ENCODE data around the gene TCF4. TPM values are rescaled to one million over a fixed set of nuclear protein-coding genes. Genes with fewer than 3 reads are reported as not detected.

TCF4 gene
- total RNA-seq, 2 experiments from 2014 or later, result 75.9 to 76.0 TPM

DNA sequence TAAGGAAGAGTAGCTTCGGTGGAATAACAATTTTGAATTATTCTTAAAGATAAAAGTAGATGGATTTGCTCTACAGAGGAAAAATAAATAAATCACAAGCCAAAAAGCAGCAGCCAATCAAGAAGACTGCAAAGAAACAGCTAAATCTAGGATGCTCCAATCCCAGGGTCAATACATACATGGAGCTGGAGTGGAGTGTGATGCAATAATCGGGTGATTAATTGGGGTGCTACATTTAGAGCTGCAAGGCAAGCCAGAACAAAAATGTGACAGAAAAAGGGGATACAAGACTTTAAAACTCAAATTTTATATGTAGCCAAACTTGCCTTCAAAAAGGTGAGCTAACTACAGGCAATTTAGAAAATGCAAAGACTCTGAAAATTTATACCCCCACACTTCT is 215.8 kb downstream of the TCF4 start:
- Histone ChIP-seq H3K27ac (ENCODE audit: low read depth, low read length, poor library complexity, severe bottlenecking) (no peak overlapping the region), H3K4me2 (ENCODE audit: low read length) (no peak overlapping the region), H3K4me1 (ENCODE audit: insufficient read depth, low read length, poor library complexity, severe bottlenecking) (no peaks in the 10 kb centered on the region), H2AFZ (ENCODE audit: low read length) (no peak overlapping the region), H3K36me3 (ENCODE audit: insufficient read depth, low read length) (peaks cover 9% of the 10 kb centered on the region), H3K9me3 (ENCODE audit: low read length) (no peaks in the 10 kb centered on the region), H3K9me2 (ENCODE audit: insufficient read depth, low read length) (no peaks in the 10 kb centered on the region), H4K20me1 (ENCODE audit: insufficient read depth, low read length) (no peaks in the 10 kb centered on the region), H3K79me2 (ENCODE audit: insufficient read depth, low read depth, low read length) (peaks cover 21% of the 10 kb centered on the region), H3K4me3 (ENCODE audit: low read depth, low read length, poor library complexity, severe bottlenecking) (no peak overlapping the region)
- no peak for DNase-seq (ENCODE audit: low spot score)
- BruUV-seq (replicated peaks), result no TSS peak
- POLR2A ChIA-PET, result interaction anchor here (0.5 to 1.2 kb wide), 2 partner anchors 10 to 20 kb away, joined by 3 to 4 read pairs; no protein-coding TSS in a partner anchor
- intact Hi-C loops (cut with micrococcal nuclease; ENCODE audit: unreplicated experiment), result no loop called here
- CTCF ChIA-PET (ENCODE audit: unreplicated experiment), result no interaction called here
- TF ChIP-seq, protein P1, sequence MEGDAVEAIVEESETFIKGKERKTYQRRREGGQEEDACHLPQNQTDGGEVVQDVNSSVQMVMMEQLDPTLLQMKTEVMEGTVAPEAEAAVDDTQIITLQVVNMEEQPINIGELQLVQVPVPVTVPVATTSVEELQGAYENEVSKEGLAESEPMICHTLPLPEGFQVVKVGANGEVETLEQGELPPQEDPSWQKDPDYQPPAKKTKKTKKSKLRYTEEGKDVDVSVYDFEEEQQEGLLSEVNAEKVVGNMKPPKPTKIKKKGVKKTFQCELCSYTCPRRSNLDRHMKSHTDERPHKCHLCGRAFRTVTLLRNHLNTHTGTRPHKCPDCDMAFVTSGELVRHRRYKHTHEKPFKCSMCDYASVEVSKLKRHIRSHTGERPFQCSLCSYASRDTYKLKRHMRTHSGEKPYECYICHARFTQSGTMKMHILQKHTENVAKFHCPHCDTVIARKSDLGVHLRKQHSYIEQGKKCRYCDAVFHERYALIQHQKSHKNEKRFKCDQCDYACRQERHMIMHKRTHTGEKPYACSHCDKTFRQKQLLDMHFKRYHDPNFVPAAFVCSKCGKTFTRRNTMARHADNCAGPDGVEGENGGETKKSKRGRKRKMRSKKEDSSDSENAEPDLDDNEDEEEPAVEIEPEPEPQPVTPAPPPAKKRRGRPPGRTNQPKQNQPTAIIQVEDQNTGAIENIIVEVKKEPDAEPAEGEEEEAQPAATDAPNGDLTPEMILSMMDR (conservative IDR thresholded peaks at IDR 0.05; ENCODE audit: low read length), result no peak
- TF ChIP-seq EZH2phosphoT487 (IDR thresholded peaks at IDR 0.05; ENCODE audit: borderline replicate concordance, low read depth, low read length), result no peak

DNA sequence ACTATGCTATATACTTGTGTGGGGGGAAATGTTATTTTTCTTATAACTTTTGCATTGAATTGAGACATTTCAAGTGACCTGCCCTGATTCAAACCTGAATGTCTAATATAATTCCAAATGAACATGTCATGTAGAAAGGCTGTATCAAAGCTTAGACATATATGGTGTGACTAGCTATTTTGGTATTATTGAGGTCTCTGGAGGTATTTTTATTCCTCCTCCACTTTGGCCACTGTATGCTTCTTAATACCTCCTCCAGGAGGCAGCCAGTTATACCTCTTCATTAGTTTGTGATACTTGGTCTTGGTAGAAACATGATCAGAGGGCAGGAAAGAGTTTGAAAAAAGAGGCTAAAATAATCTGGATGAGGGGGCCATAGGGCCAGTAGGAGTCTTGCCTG is 217.1 kb downstream of the TCF4 start:
- H2AFZ ChIP-seq (ENCODE audit: low read length), result no peak overlapping the region
- H3K27ac ChIP-seq (ENCODE audit: low read depth, low read length, poor library complexity, severe bottlenecking), result no peak overlapping the region
- ChIA-PET CTCF (ENCODE audit: unreplicated experiment) (no interaction called here), POLR2A (no interaction called here)
- intact Hi-C loops (cut with micrococcal nuclease; ENCODE audit: unreplicated experiment), result no loop called here
- BruUV-seq (replicated peaks), result no TSS peak
- no peaks in the 10 kb centered on the region for H3K4me1 ChIP-seq (ENCODE audit: insufficient read depth, low read length, poor library complexity, severe bottlenecking)
- H3K36me3 ChIP-seq (ENCODE audit: insufficient read depth, low read length), result peaks cover 7% of the 10 kb centered on the region
- H3K79me2 ChIP-seq (ENCODE audit: insufficient read depth, low read depth, low read length), result peaks cover 20% of the 10 kb centered on the region
- H3K9me3 ChIP-seq (ENCODE audit: low read length), result no peaks in the 10 kb centered on the region
- no peak for DNase-seq (ENCODE audit: low spot score)
- no peak overlapping the region for H3K4me3 ChIP-seq (ENCODE audit: low read depth, low read length, poor library complexity, severe bottlenecking)
- H3K4me2 ChIP-seq (ENCODE audit: low read length), result no peak overlapping the region
- no peak for TF ChIP-seq EZH2phosphoT487 (IDR thresholded peaks at IDR 0.05; ENCODE audit: borderline replicate concordance, low read depth, low read length)
- TF ChIP-seq, protein P1 (conservative IDR thresholded peaks at IDR 0.05; ENCODE audit: low read length), result no peak
- H3K9me2 ChIP-seq (ENCODE audit: insufficient read depth, low read length), result no peaks in the 10 kb centered on the region
- H4K20me1 ChIP-seq (ENCODE audit: insufficient read depth, low read length), result no peaks in the 10 kb centered on the region

GRCh38 chr18:55369346-55369745 is 218.6 kb downstream of the TCF4 start:
- DNase-seq (ENCODE audit: low spot score), result no peak
- CTCF ChIA-PET (ENCODE audit: unreplicated experiment), result interaction anchor here (0.6 kb wide), 1 partner anchor 769 kb away, joined by 3 read pairs; no protein-coding TSS in a partner anchor
- Histone ChIP-seq H3K4me3 (ENCODE audit: low read depth, low read length, poor library complexity, severe bottlenecking) (no peak overlapping the region), H3K9me2 (ENCODE audit: insufficient read depth, low read length) (no peaks in the 10 kb centered on the region), H3K79me2 (ENCODE audit: insufficient read depth, low read depth, low read length) (peaks cover 11% of the 10 kb centered on the region; the same call in 1 of the 2 replicates), H3K4me1 (ENCODE audit: insufficient read depth, low read length, poor library complexity, severe bottlenecking) (no peaks in the 10 kb centered on the region), H3K36me3 (ENCODE audit: insufficient read depth, low read length) (peaks cover 7% of the 10 kb centered on the region), H3K27ac (ENCODE audit: low read depth, low read length, poor library complexity, severe bottlenecking) (no peak overlapping the region), H4K20me1 (ENCODE audit: insufficient read depth, low read length) (no peaks in the 10 kb centered on the region), H3K4me2 (ENCODE audit: low read length) (no peak overlapping the region), H2AFZ (ENCODE audit: low read length) (no peak overlapping the region), H3K9me3 (ENCODE audit: low read length) (no peaks in the 10 kb centered on the region)
- POLR2A ChIA-PET, result interaction anchor here (0.9 kb wide), 2 partner anchors 12 to 13 kb away, joined by 3 read pairs; no protein-coding TSS in a partner anchor
- no TSS peak for BruUV-seq (replicated peaks)
- TF ChIP-seq EZH2phosphoT487 (IDR thresholded peaks at IDR 0.05; ENCODE audit: borderline replicate concordance, low read depth, low read length), result no peak
- TF ChIP-seq, protein P1 (conservative IDR thresholded peaks at IDR 0.05; ENCODE audit: low read length), result no peak
- intact Hi-C loops (cut with micrococcal nuclease; ENCODE audit: unreplicated experiment), result no loop called here

Data from OCI-LY7 (cell line).